Upper lobe of left lung (tissue), 4 donors: ENCODE results near the gene VWA8.

ENCODE experiments used
- CTCF ChIP-seq, 6 experiments: fragments of 450-650 bp in 4 of 6; fragments of 200-600 bp in 2 of 6; sonication (generic) in 2 of 6; IDR thresholded peaks; one replicate each; pipeline ENCODE4 v1.5.1; 2016 to 2019; ENCODE audit warnings: antibody characterized with exemption in 6 of 6
- POLR2A ChIP-seq, 4 donors: fragments of 450-650 bp; IDR thresholded peaks; one replicate each; pipeline ENCODE4 v1.5.1; 2016 to 2017; ENCODE audit warnings: antibody characterized with exemption in 4 of 4, mild to moderate bottlenecking in 2 of 4

GRCh38 chr13:41825691-41826090 is 135.2 kb downstream of the VWA8 start:
- TF ChIP-seq CTCF (IDR thresholded peaks at IDR 0.05) = no peak
- no peak for TF ChIP-seq POLR2A (IDR thresholded peaks at IDR 0.05)
